ENCODE measurements around the gene GATA2. TPM values are rescaled to one million over a fixed set of nuclear protein-coding genes. Genes with fewer than 3 reads are reported as not detected.

Gene GATA2
- total RNA-seq, 1 experiment from 2014 or later = 0.51 TPM

DNA sequence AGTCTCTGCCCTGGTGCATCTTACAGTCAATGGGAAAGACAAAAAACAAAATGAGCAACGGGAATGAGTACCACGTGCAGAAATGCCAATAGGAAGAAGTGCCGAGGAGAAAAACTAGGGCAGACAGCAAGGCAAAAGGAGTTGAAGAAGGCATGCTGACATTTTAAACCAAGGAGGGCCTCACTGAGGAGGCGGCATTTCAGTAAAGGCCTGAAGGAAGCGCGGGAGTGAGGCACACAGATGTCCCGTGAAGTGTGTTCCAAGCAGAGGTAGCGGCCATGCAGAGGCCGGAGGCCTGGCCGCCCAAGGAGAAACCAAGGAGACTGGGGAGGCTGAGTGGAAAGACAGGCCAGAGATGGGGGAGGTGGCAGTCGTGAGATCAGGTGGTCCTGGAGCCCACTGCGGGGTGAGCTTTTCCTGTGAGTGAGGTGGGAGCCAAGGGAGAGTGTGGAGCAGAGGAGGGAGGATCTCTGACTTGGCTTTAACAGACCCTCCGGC lies 61.1 kb downstream of the GATA2 start:
- intact Hi-C loops (cut with micrococcal nuclease) = no loop called here
- no peaks in the 10 kb centered on the region for H3K9me3 Mint-ChIP-seq (ENCODE audit: unreplicated experiment)
- peaks cover 50% of the 10 kb centered on the region for H3K27me3 Mint-ChIP-seq (ENCODE audit: insufficient read depth, unreplicated experiment)
- ChIA-PET POLR2A (no interaction called here), CTCF (no interaction called here)
- TF ChIP-seq, protein P1, sequence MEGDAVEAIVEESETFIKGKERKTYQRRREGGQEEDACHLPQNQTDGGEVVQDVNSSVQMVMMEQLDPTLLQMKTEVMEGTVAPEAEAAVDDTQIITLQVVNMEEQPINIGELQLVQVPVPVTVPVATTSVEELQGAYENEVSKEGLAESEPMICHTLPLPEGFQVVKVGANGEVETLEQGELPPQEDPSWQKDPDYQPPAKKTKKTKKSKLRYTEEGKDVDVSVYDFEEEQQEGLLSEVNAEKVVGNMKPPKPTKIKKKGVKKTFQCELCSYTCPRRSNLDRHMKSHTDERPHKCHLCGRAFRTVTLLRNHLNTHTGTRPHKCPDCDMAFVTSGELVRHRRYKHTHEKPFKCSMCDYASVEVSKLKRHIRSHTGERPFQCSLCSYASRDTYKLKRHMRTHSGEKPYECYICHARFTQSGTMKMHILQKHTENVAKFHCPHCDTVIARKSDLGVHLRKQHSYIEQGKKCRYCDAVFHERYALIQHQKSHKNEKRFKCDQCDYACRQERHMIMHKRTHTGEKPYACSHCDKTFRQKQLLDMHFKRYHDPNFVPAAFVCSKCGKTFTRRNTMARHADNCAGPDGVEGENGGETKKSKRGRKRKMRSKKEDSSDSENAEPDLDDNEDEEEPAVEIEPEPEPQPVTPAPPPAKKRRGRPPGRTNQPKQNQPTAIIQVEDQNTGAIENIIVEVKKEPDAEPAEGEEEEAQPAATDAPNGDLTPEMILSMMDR (IDR thresholded peaks at IDR 0.05; ENCODE audit: unreplicated experiment) = no peak
- no peak for DNase-seq (ENCODE audit: unreplicated experiment)
- peaks cover 11% of the 10 kb centered on the region for H3K36me3 Mint-ChIP-seq (ENCODE audit: insufficient read depth, unreplicated experiment)
- H3K27ac Mint-ChIP-seq (ENCODE audit: low read depth, unreplicated experiment) = no peak overlapping the region
- BruUV-seq (replicated peaks) = no TSS peak
- H3K4me1 Mint-ChIP-seq (ENCODE audit: insufficient read depth, unreplicated experiment) = no peaks in the 10 kb centered on the region
- H3K4me3 Mint-ChIP-seq (ENCODE audit: unreplicated experiment) = peak overlapping the region; percentile 37

DNA sequence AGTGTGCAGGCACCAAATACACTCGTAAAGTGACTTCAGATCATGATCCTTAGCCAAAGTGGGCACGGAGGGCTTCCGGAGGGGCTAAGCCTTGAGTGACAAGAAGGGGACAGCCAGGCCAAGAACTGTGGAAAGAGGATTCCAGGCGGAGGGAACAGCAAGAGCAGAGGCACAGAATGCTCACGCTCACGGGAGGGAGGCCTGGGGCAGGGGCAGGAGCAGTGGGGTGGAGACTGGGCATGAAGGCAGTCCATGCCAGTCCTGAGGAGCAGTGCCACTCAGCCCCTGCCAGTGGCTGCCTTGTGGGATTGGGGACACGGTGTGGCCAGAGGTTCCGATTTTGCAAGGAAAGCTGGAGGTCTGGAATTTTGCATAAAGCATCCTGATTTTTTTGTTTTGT lies 62.3 kb downstream of the GATA2 start:
- Mint-ChIP-seq H3K27ac (ENCODE audit: low read depth, unreplicated experiment) (no peak overlapping the region), H3K9me3 (ENCODE audit: unreplicated experiment) (no peaks in the 10 kb centered on the region), H3K27me3 (ENCODE audit: insufficient read depth, unreplicated experiment) (peaks cover 39% of the 10 kb centered on the region), H3K4me3 (ENCODE audit: unreplicated experiment) (no peak overlapping the region), H3K4me1 (ENCODE audit: insufficient read depth, unreplicated experiment) (no peaks in the 10 kb centered on the region), H3K36me3 (ENCODE audit: insufficient read depth, unreplicated experiment) (peaks cover 11% of the 10 kb centered on the region)
- ChIA-PET CTCF (no interaction called here), POLR2A (no interaction called here)
- DNase-seq (ENCODE audit: unreplicated experiment) = no peak
- no TSS peak for BruUV-seq (replicated peaks)
- intact Hi-C loops (cut with micrococcal nuclease) = no loop called here
- TF ChIP-seq, protein P1 (IDR thresholded peaks at IDR 0.05; ENCODE audit: unreplicated experiment) = no peak

DNA sequence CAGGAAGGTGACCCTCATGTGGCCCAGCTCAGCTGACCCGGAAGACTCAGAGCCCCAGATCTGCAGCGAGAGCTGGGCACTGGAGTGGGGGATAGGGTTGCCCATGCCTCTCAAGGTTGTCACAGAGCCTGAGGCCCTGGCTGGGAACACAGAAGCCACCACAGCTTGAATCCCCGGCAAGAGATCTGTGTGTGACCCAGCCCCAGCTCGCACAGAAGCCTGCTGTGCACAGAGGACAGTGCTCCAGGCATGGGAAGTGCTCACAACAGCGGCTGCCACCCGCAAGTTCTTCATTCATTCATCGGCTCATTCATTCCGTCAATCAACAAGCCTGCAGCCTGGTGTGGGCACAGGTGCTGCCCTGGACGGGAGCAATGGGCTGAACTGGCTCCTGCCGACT lies 62.7 kb downstream of the GATA2 start:
- Mint-ChIP-seq H3K4me1 (ENCODE audit: insufficient read depth, unreplicated experiment) (no peaks in the 10 kb centered on the region), H3K27ac (ENCODE audit: low read depth, unreplicated experiment) (no peak overlapping the region), H3K36me3 (ENCODE audit: insufficient read depth, unreplicated experiment) (peaks cover 11% of the 10 kb centered on the region), H3K9me3 (ENCODE audit: unreplicated experiment) (no peaks in the 10 kb centered on the region), H3K4me3 (ENCODE audit: unreplicated experiment) (no peak overlapping the region), H3K27me3 (ENCODE audit: insufficient read depth, unreplicated experiment) (peaks cover 39% of the 10 kb centered on the region)
- no peak for DNase-seq (ENCODE audit: unreplicated experiment)
- intact Hi-C loops (cut with micrococcal nuclease) = no loop called here
- BruUV-seq (replicated peaks) = no TSS peak
- POLR2A ChIA-PET = interaction anchor here (0.6 kb wide), 1 partner anchor 15 kb away, joined by 3 read pairs; no protein-coding TSS in a partner anchor
- TF ChIP-seq, protein P1 (IDR thresholded peaks at IDR 0.05; ENCODE audit: unreplicated experiment) = no peak
- CTCF ChIA-PET = interaction anchor here (0.7 kb wide), 1 partner anchor 336 kb away, joined by 3 read pairs; no protein-coding TSS in a partner anchor

DNA sequence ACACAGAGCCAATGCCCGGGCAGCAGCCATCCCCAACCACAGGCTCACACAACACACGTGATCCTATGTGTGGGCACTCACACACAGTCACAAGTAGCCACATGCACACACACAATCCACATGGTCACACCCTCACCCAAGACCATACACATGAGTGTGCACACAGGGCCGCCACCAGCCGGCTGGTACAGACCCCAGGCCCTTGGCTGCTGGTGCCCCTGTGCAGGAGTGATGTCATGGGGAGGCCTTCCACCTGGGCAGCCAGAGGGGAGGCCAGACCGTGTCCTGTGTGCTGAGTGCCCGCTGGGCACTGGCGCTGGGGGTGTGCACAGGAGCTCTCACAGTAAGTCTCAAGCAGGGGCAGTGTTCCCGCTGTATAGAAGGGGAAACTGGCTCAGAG lies 63.2 kb downstream of the GATA2 start:
- Mint-ChIP-seq H3K27ac (ENCODE audit: low read depth, unreplicated experiment) (no peak overlapping the region), H3K4me1 (ENCODE audit: insufficient read depth, unreplicated experiment) (no peaks in the 10 kb centered on the region), H3K9me3 (ENCODE audit: unreplicated experiment) (no peaks in the 10 kb centered on the region), H3K27me3 (ENCODE audit: insufficient read depth, unreplicated experiment) (peaks cover 44% of the 10 kb centered on the region), H3K4me3 (ENCODE audit: unreplicated experiment) (no peak overlapping the region), H3K36me3 (ENCODE audit: insufficient read depth, unreplicated experiment) (peaks cover 11% of the 10 kb centered on the region)
- TF ChIP-seq, protein P1 (IDR thresholded peaks at IDR 0.05; ENCODE audit: unreplicated experiment) = no peak
- ChIA-PET CTCF (interaction anchor here (0.7 kb wide), 1 partner anchor 336 kb away, joined by 3 read pairs; no protein-coding TSS in a partner anchor), POLR2A (interaction anchor here (0.6 kb wide), 1 partner anchor 15 kb away, joined by 3 read pairs; no protein-coding TSS in a partner anchor)
- no peak for DNase-seq (ENCODE audit: unreplicated experiment)
- BruUV-seq (replicated peaks) = no TSS peak
- intact Hi-C loops (cut with micrococcal nuclease) = no loop called here

Other genes with a start within 250 kb of the GATA2 start
- not detected in 2 replicates for gene DNAJB8, start 26.3 kb downstream of the GATA2 start, total RNA-seq (2022)
- gene RPN1, start 157.6 kb upstream of the GATA2 start, total RNA-seq (2022) = 212 and 240 TPM in 2 replicates
- 172 and 221 TPM in 2 replicates for gene RAB7A, start 233.0 kb upstream of the GATA2 start, total RNA-seq (2022)

Measured in MCF 10A (cell line).